H1 (cell line): Measurements from ENCODE around the gene TBCE. TPM values are rescaled to one million over a fixed set of nuclear protein-coding genes. Genes with fewer than 3 reads are reported as not detected.

Experiments used
- CTCF ChIA-PET: fragments of 300-600 bp; sonication (Branson Sonifier 250); formaldehyde crosslinking; loops from one replicate; lab custom pipeline; 2021; ENCODE audit not compliant: partially characterized antibody; lab: Charles Lee
- POLR2A ChIA-PET: fragments of 300-600 bp; sonication (Branson Sonifier 250); formaldehyde crosslinking; loops from one replicate; lab custom pipeline; 2021; ENCODE audit warnings: inconsistent platforms; ENCODE audit not compliant: partially characterized antibody; lab: Charles Lee
- DNase-seq, 2 experiments: peaks; one replicate each; pipeline versions ENCODE4 v3.0.0 to v3.0.0-alpha.2; 2010 to 2022; ENCODE audit warnings: low spot score in 2 of 2, low read depth in 1 of 2, mixed read lengths in 1 of 2
- FAIRE-seq: peaks from 2 replicates; lab custom pipeline; 2011; peaks lifted over from hg19 to GRCh38; lab: Jason Lieb, UNC
- H2AFZ ChIP-seq: 2 replicates; pipeline ENCODE4 v1.8.1; 2012; ENCODE audit warnings: low read length, inconsistent platforms
- H2AK5ac ChIP-seq: 2 replicates; pipeline ENCODE4 v1.6.1; 2013; ENCODE audit warnings: low read depth, low read length
- H2BK120ac ChIP-seq: replicated peaks from 2 replicates; pipeline ENCODE3; 2013; ENCODE audit warnings: low read depth, low read length, inconsistent platforms
- H2BK12ac ChIP-seq: 2 replicates; pipeline ENCODE4 v1.6.1; 2013; ENCODE audit warnings: low read depth, low read length
- H2BK15ac ChIP-seq: 2 replicates; pipeline ENCODE4 v1.6.1; 2013; ENCODE audit warnings: low read length
- H2BK20ac ChIP-seq: 2 replicates; pipeline ENCODE4 v1.6.1; 2013; ENCODE audit warnings: low read length
- H2BK5ac ChIP-seq: 2 replicates; pipeline ENCODE4 v1.6.1; 2013; ENCODE audit warnings: low read depth, low read length
- H3K14ac ChIP-seq: 2 replicates; pipeline ENCODE4 v1.6.1; 2013; ENCODE audit warnings: inconsistent platforms; ENCODE audit not compliant: insufficient read length
- H3K18ac ChIP-seq: 2 replicates; pipeline ENCODE4 v1.6.1; 2013; ENCODE audit warnings: low read length; ENCODE audit errors: extremely low read depth
- H3K23ac ChIP-seq: 2 replicates; pipeline ENCODE4 v1.6.1; 2013; ENCODE audit warnings: inconsistent platforms; ENCODE audit not compliant: insufficient read length
- H3K23me2 ChIP-seq: 2 replicates; pipeline ENCODE4 v1.6.1; 2013; ENCODE audit warnings: low read depth, low read length
- H3K27ac ChIP-seq: 2 replicates; pipeline ENCODE4 v1.6.1; 2011; ENCODE audit warnings: low read depth, low read length, inconsistent platforms
- H3K27me3 ChIP-seq, 4 experiments: replicated peaks in 1 of 4; 1 replicate in 1 of 4; 2 replicates in 3 of 4; pipeline versions ENCODE4 v1.6.1 to v1.8.1; 2011 to 2013; ENCODE audit warnings: low read length in 3 of 4, mild to moderate bottlenecking in 3 of 4, inconsistent platforms in 2 of 4, mixed read lengths in 2 of 4, moderate library complexity in 1 of 4; ENCODE audit not compliant: control insufficient read depth in 3 of 4, insufficient read depth in 3 of 4; ENCODE audit errors: extremely low read depth in 1 of 4
- H3K36me3 ChIP-seq, 4 experiments: 2 replicates each; pipeline versions ENCODE4 v1.6.1 to v1.8.1; 2011 to 2013; ENCODE audit warnings: mild to moderate bottlenecking in 4 of 4, low read length in 3 of 4, moderate library complexity in 2 of 4, control low read depth in 1 of 4, inconsistent platforms in 1 of 4; ENCODE audit not compliant: insufficient read depth in 4 of 4, control insufficient read depth in 2 of 4
- H3K4ac ChIP-seq: replicated peaks from 2 replicates; pipeline ENCODE3; 2013; ENCODE audit warnings: low read length, low read depth, mixed read lengths, inconsistent platforms; ENCODE audit not compliant: insufficient read length
- H3K4me1 ChIP-seq, 4 experiments: replicated peaks in 1 of 4; 1 replicate in 1 of 4; 2 replicates in 3 of 4; pipeline versions ENCODE4 v1.6.1 to v1.8.1; 2011 to 2013; ENCODE audit warnings: low read length in 3 of 4, inconsistent platforms in 2 of 4, mixed read lengths in 1 of 4; ENCODE audit not compliant: insufficient read depth in 4 of 4, control insufficient read depth in 3 of 4
- H3K4me2 ChIP-seq, 2 experiments: 2 replicates each; pipeline versions ENCODE4 v1.6.1 to v1.8.1; 2011 to 2013; ENCODE audit warnings: low read depth in 2 of 2, low read length in 2 of 2, control low read depth in 1 of 2, inconsistent platforms in 1 of 2, mild to moderate bottlenecking in 1 of 2; ENCODE audit not compliant: insufficient read depth in 1 of 2
- H3K4me3 ChIP-seq, 4 experiments: fragments of 200-600, 300-600 bp in 1 of 4; sonication (generic), shearing (Covaris generic), sonication (Bioruptor Twin) in 1 of 4; 2 replicates each; pipeline versions ENCODE4 v1.5.1 to v1.8.1; 2011 to 2016; ENCODE audit warnings: low read length in 4 of 4, low read depth in 3 of 4, control low read depth in 2 of 4, inconsistent platforms in 2 of 4, mild to moderate bottlenecking in 2 of 4, mixed read lengths in 1 of 4, moderate library complexity in 1 of 4; ENCODE audit not compliant: insufficient read depth in 2 of 4; ENCODE audit errors: extremely low read depth in 1 of 4
- H3K56ac ChIP-seq: replicated peaks from 2 replicates; pipeline ENCODE3; 2013; ENCODE audit warnings: low read depth, mild to moderate bottlenecking, mixed read lengths, low read length, inconsistent platforms; ENCODE audit not compliant: insufficient read length
- H3K79me1 ChIP-seq: 2 replicates; pipeline ENCODE4 v1.6.1; 2013; ENCODE audit warnings: low read depth, low read length, control low read depth
- H3K79me2 ChIP-seq, 2 experiments: 2 replicates each; pipeline versions ENCODE4 v1.6.1 to v1.8.1; 2012 to 2013; ENCODE audit warnings: low read length in 2 of 2, mild to moderate bottlenecking in 2 of 2, inconsistent platforms in 1 of 2; ENCODE audit not compliant: insufficient read depth in 2 of 2, control insufficient read depth in 1 of 2
- H3K9ac ChIP-seq, 4 experiments: replicated peaks in 1 of 4; 1 replicate in 1 of 4; 2 replicates in 3 of 4; pipeline versions ENCODE4 v1.6.1 to v1.8.1; 2011 to 2013; ENCODE audit warnings: low read depth in 3 of 4, low read length in 3 of 4, control low read depth in 2 of 4, mild to moderate bottlenecking in 2 of 4, moderate library complexity in 2 of 4, inconsistent platforms in 1 of 4; ENCODE audit errors: extremely low read depth in 1 of 4
- H3K9me3 ChIP-seq, 2 experiments: 2 replicates each; pipeline versions ENCODE4 v1.6.1 to v1.8.1; 2012 to 2013; ENCODE audit warnings: mild to moderate bottlenecking in 2 of 2, moderate library complexity in 2 of 2, control low read depth in 1 of 2, inconsistent platforms in 1 of 2, low read depth in 1 of 2, low read length in 1 of 2, mixed read lengths in 1 of 2; ENCODE audit not compliant: insufficient read depth in 2 of 2
- H4K20me1 ChIP-seq, 2 experiments: replicated peaks in 1 of 2; 2 replicates each; pipeline versions ENCODE3 to v1.8.1; 2011 to 2013; ENCODE audit warnings: inconsistent platforms in 2 of 2, low read length in 2 of 2, mild to moderate bottlenecking in 1 of 2; ENCODE audit not compliant: insufficient read depth in 2 of 2, control insufficient read depth in 1 of 2
- H4K5ac ChIP-seq: 2 replicates; pipeline ENCODE4 v1.6.1; 2013; ENCODE audit warnings: low read length, low read depth, mixed read lengths, inconsistent platforms; ENCODE audit not compliant: insufficient read length
- H4K8ac ChIP-seq: 2 replicates; pipeline ENCODE4 v1.8.0; 2013; ENCODE audit warnings: mild to moderate bottlenecking, moderate library complexity, low read length, inconsistent platforms; ENCODE audit not compliant: insufficient read depth; ENCODE audit errors: extremely low read depth
- H4K91ac ChIP-seq: replicated peaks from 2 replicates; pipeline ENCODE3; 2013; ENCODE audit warnings: low read length, mixed read lengths, inconsistent platforms; ENCODE audit not compliant: insufficient read length
- ATF2 ChIP-seq: IDR thresholded peaks from 2 replicates; pipeline ENCODE4 v1.6.1; 2012; ENCODE audit warnings: low read length, inconsistent platforms
- BACH1 ChIP-seq: IDR thresholded peaks from 2 replicates; pipeline ENCODE4 v1.6.1; 2012; ENCODE audit warnings: low read length, improper control_type of control experiment
- BRCA1 ChIP-seq: IDR thresholded peaks from 2 replicates; pipeline ENCODE4 v1.6.1; 2012; ENCODE audit warnings: low read depth, low read length, improper control_type of control experiment
- CEBPB ChIP-seq: IDR thresholded peaks from 2 replicates; pipeline ENCODE4 v1.6.1; 2012; ENCODE audit warnings: low read depth, low read length
- GTF2F1 ChIP-seq: IDR thresholded peaks from 2 replicates; pipeline ENCODE4 v1.6.1; 2012; ENCODE audit warnings: low read depth, low read length, improper control_type of control experiment, borderline replicate concordance
- HDAC6 ChIP-seq: IDR thresholded peaks from one replicate; pipeline ENCODE4 v1.7.1; 2012; ENCODE audit warnings: low read depth, mild to moderate bottlenecking, inconsistent platforms, low read length, moderate library complexity
- KDM5A ChIP-seq: fragments of 200-600 bp; IDR thresholded peaks from 2 replicates; pipeline ENCODE4 v1.7.1; 2012; ENCODE audit warnings: mild to moderate bottlenecking, low read length, inconsistent platforms, mixed read lengths
- NRF1 ChIP-seq: IDR thresholded peaks from 2 replicates; pipeline ENCODE4 v1.6.1; 2011; ENCODE audit warnings: mild to moderate bottlenecking, low read depth, low read length, improper control_type of control experiment
- PHF8 ChIP-seq: fragments of 200-600 bp; sonication (generic); conservative IDR thresholded peaks from 2 replicates; pipeline ENCODE4 v1.7.1; 2012; ENCODE audit warnings: low read depth, mild to moderate bottlenecking, inconsistent platforms, low read length, moderate library complexity
- RAD21 ChIP-seq, 2 experiments: IDR thresholded peaks in 1 of 2; conservative IDR thresholded peaks in 1 of 2; 2 replicates each; pipeline ENCODE4 v1.6.1; 2011; ENCODE audit warnings: low read depth in 2 of 2, low read length in 2 of 2, improper control_type of control experiment in 1 of 2, inconsistent platforms in 1 of 2, mild to moderate bottlenecking in 1 of 2, moderate library complexity in 1 of 2
- SP1 ChIP-seq: IDR thresholded peaks from 2 replicates; pipeline ENCODE4 v1.6.1; 2011; ENCODE audit warnings: low read depth, low read length
- SUZ12 ChIP-seq: fragments of 200-600 bp; sonication (generic); IDR thresholded peaks from 2 replicates; pipeline ENCODE4 v1.6.1; 2012; ENCODE audit warnings: mild to moderate bottlenecking, inconsistent platforms, low read length, moderate library complexity, mixed read lengths
- TCF12 ChIP-seq: IDR thresholded peaks from 2 replicates; pipeline ENCODE4 v1.6.1; 2011; ENCODE audit warnings: low read depth, mild to moderate bottlenecking, low read length
- WGBS, 2 experiments: shearing (Covaris generic) in 1 of 2; methylation state at CpG; one replicate each; pipeline versions ENCODE4 v1.1.6 to v1.1.7; 2013 to 2015; ENCODE audit warnings: low lambda C conversion rate in 2 of 2, mixed read lengths in 2 of 2, inconsistent platforms in 1 of 2, low coverage in 1 of 2, missing lambda C conversion rate in 1 of 2; ENCODE audit not compliant: insufficient replicate concordance in 2 of 2, insufficient coverage in 1 of 2, insufficient read length in 1 of 2; ENCODE audit errors: extremely low coverage in 1 of 2, missing lambda C conversion rate in 1 of 2; 5-methylcytosine and 5-hydroxymethylcytosine counted together
- polyA plus RNA-seq, 7 experiments: library from polyadenylated mRNA; depleted of rRNA in 3 of 7; stranded (reverse) in 5 of 7; unstranded in 2 of 7; fragments of >200 nt in 5 of 7; fragments of 200-250 nt in 2 of 7; gene quantifications; 1 replicate in 5 of 7; 2 replicates in 1 of 7; 4 replicates in 1 of 7; pipeline versions ENCODE4 v1.2.1 to v1.2.3, GENCODE V29; 2011 to 2013; ENCODE audit warnings: missing spikeins in 2 of 7, mixed read lengths in 2 of 7
- total RNA-seq: library from RNA; stranded (reverse); fragmentation: NEBNext Ultra II Directional; extraction: Animal tissue kit (Norgen Biotek cat#: 25700); gene quantifications from 2 replicates; pipeline ENCODE4 v1.2.1, GENCODE V29; 2021

The TBCE gene
- total and polyA plus RNA-seq, 2 of the 8 experiments (the other 6 are each of a cell fraction or from before 2014, with no cell fraction given): 22.7 to 42.9 TPM

GRCh38 chr1:235397733-235398132 lies 30.5 kb downstream of the TBCE start:
- no peak for DNase-seq
- H3K27me3 ChIP-seq: no peaks in the 10 kb centered on the region
- H3K27ac ChIP-seq: no peak overlapping the region
- H4K8ac ChIP-seq: no peak overlapping the region
- H4K5ac ChIP-seq: no peak overlapping the region
- no peaks in the 10 kb centered on the region for H3K23me2 ChIP-seq
- H4K91ac ChIP-seq: no peak overlapping the region
- H3K14ac ChIP-seq: no peak overlapping the region
- no peak overlapping the region for H2AK5ac ChIP-seq
- no peaks in the 10 kb centered on the region; the same call in 1 of the 2 replicates for H3K79me1 ChIP-seq
- no peak overlapping the region for H3K4me3 ChIP-seq
- H2BK120ac ChIP-seq: no peak overlapping the region
- no peak for FAIRE-seq
- no peaks in the 10 kb centered on the region for H3K4me1 ChIP-seq
- no peak overlapping the region for H2BK20ac ChIP-seq
- 96% methylated on average over 2 of the region's 2 CpGs; no CpG with 5 or more reads in 1 of the 2 experiments for WGBS, 2 experiments
- no peak overlapping the region for H3K4me2 ChIP-seq
- no peak overlapping the region for H3K23ac ChIP-seq
- H2AFZ ChIP-seq: no peak overlapping the region
- H3K9me3 ChIP-seq: no peaks in the 10 kb centered on the region
- H3K79me2 ChIP-seq: peaks cover 0 to 23% of the 10 kb centered on the region in 2 experiments; a peak in 2 of 4 replicates
- ChIA-PET POLR2A (no interaction called here), CTCF (interaction anchor here (1.9 to 3.5 kb wide), 3 partner anchors 8 to 18 kb away, joined by 8 to 23 read pairs (median 11); no protein-coding TSS in a partner anchor)
- no peak overlapping the region for H2BK12ac ChIP-seq
- no peak overlapping the region for H2BK15ac ChIP-seq
- no peaks in the 10 kb centered on the region; a peak in 1 of 8 replicates for H3K36me3 ChIP-seq
- H4K20me1 ChIP-seq: peaks cover 0 to 2% of the 10 kb centered on the region in 2 experiments
- H3K9ac ChIP-seq: no peak overlapping the region
- H3K56ac ChIP-seq: no peak overlapping the region
- no peak overlapping the region for H2BK5ac ChIP-seq
- H3K18ac ChIP-seq: no peak overlapping the region
- no peak overlapping the region for H3K4ac ChIP-seq
- TF ChIP-seq NRF1 (no peak), HDAC6 (no peak), KDM5A (no peak), GTF2F1 (no peak), ATF2 (no peak), PHF8 (no peak), BRCA1 (no peak), BACH1 (no peak), SUZ12 (no peak), RAD21 (IDR thresholded peaks at IDR 0.05 in 1 of 2, conservative IDR thresholded peaks at IDR 0.05 in 1 of 2; ENCODE audit: low read depth in 2 of 2, low read length in 2 of 2) (no peak), TCF12 (no peak), CEBPB (no peak), SP1 (no peak)
